Brain microvascular endothelial cell (primary cell): ENCODE results near the gene PYCARD.

Source experiments
- DNase-seq: peaks from one replicate; pipeline ENCODE4 v3.0.0-alpha.2; 2020
- H3K27ac ChIP-seq: fragments of 250-450 bp; sonication (Bioruptor Pico); 2 replicates; pipeline ENCODE4 v1.5.1; 2020; ENCODE audit warnings: mild to moderate bottlenecking, moderate library complexity
- H3K27me3 ChIP-seq: fragments of 250-450 bp; sonication (Bioruptor Pico); replicated peaks from 2 replicates; pipeline ENCODE4 v1.5.1; 2020; ENCODE audit warnings: mild to moderate bottlenecking
- H3K36me3 ChIP-seq: fragments of 250-450 bp; sonication (Bioruptor Pico); replicated peaks from 2 replicates; pipeline ENCODE4 v1.5.1; 2020; ENCODE audit warnings: mild to moderate bottlenecking
- H3K4me3 ChIP-seq: 2 replicates; pipeline ENCODE4 v1.5.1; 2011; ENCODE audit warnings: low read depth, mild to moderate bottlenecking, control low read depth, low read length, moderate library complexity
- in situ Hi-C: cut with HindIII; loops from 2 replicates; pipeline ENCODE4 v1.10.0; 2017; ENCODE audit warnings: low sequenced_read_pairs, low pct_ligation_motif_present
- TF ChIP-seq, protein P1 (sequence below): IDR thresholded peaks from 2 replicates; pipeline ENCODE4 v1.5.1; 2011; ENCODE audit warnings: low read depth, mild to moderate bottlenecking, moderate library complexity, low read length, control low read depth, inconsistent platforms; ENCODE audit errors: missing control alignments

PYCARD gene

GRCh38 chr16:31243734-31244670 is 41.4 kb upstream of the PYCARD start:
- in situ Hi-C loops: no loop called here
- Histone ChIP-seq H3K27ac (no peak overlapping the region), H3K36me3 (no peaks in the 10 kb centered on the region), H3K27me3 (no peaks in the 10 kb centered on the region), H3K4me3 (no peak overlapping the region)
- no peak for DNase-seq
- TF ChIP-seq, protein P1, sequence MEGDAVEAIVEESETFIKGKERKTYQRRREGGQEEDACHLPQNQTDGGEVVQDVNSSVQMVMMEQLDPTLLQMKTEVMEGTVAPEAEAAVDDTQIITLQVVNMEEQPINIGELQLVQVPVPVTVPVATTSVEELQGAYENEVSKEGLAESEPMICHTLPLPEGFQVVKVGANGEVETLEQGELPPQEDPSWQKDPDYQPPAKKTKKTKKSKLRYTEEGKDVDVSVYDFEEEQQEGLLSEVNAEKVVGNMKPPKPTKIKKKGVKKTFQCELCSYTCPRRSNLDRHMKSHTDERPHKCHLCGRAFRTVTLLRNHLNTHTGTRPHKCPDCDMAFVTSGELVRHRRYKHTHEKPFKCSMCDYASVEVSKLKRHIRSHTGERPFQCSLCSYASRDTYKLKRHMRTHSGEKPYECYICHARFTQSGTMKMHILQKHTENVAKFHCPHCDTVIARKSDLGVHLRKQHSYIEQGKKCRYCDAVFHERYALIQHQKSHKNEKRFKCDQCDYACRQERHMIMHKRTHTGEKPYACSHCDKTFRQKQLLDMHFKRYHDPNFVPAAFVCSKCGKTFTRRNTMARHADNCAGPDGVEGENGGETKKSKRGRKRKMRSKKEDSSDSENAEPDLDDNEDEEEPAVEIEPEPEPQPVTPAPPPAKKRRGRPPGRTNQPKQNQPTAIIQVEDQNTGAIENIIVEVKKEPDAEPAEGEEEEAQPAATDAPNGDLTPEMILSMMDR: no peak

- H3K27me3 ChIP-seq: no peaks in the 10 kb centered on the region
- in situ Hi-C loops: no loop called here
- DNase-seq: no peak
- H3K4me3 ChIP-seq: no peak overlapping the region
- no peak overlapping the region for H3K27ac ChIP-seq
- TF ChIP-seq, protein P1: no peak
- H3K36me3 ChIP-seq: no peaks in the 10 kb centered on the region
Measured at GRCh38 chr16:31242206-31242605, 39.6 kb upstream of the PYCARD start.

DNA sequence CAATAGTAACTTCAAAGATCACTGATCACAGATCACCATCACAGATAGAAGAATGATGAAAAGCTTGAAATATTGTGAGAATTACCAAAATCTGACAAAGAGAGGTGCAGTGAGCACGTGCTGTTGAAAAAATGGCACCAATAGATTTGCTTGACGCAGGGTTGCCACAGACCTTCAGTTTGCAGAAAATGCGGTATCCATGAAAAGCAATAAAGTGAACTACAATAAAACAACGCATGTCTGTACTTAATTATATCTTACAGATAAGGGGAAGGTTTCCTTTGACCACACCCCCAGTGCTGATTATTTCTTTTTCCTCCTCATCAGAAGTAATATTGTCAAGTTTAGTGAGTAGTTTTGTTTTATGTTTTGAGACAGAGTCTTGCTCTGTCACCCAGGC is 35.5 kb upstream of the PYCARD start:
- H3K27me3 ChIP-seq: no peaks in the 10 kb centered on the region
- H3K27ac ChIP-seq: no peak overlapping the region
- DNase-seq: no peak
- in situ Hi-C loops: no loop called here
- H3K4me3 ChIP-seq: no peak overlapping the region
- TF ChIP-seq, protein P1: no peak
- H3K36me3 ChIP-seq: no peaks in the 10 kb centered on the region

DNA sequence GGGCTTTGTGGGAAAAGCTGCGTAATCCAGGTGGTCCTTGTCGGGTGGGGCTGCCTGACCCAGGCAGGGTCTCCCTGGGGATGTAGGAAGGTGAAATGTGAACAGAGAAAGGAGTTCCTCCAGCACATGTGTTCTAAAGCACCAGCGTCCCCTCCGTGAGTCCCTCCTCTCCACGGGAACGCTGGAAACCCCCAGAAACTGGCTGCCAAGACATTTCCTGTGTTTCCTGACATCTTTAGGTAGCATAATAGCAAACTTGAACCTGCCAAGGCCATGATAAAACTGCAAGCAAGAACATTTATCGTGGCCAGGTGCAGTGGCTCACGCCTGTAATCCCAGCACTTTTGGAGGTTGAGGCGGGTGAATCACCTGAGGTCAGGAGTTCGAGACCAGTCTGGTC is 26.9 kb upstream of the PYCARD start:
- no peak for DNase-seq
- Histone ChIP-seq H3K36me3 (no peaks in the 10 kb centered on the region), H3K27ac (no peak overlapping the region), H3K27me3 (no peaks in the 10 kb centered on the region), H3K4me3 (no peak overlapping the region)
- in situ Hi-C loops: no loop called here
- TF ChIP-seq, protein P1: no peak

DNA sequence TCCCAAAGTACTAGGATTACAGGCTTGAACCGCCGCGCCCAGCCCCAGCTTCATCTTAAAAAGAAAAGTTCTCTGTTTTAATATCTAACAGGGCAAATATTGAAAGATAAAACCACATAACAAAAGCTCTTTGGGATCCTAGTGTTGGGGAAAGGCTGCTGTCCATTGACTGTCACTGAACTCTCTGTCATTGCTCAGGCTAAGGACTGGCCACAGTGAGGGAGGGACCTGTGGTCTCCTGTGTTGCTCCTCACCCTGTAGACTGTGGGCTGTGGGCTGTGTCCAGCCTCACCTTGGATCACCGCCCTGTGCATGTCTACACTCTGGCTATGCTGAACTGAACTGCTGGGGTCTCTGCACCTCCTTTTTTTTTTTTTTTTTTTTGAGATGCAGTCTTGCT is 25.6 kb upstream of the PYCARD start:
- TF ChIP-seq, protein P1: no peak
- in situ Hi-C loops: no loop called here
- H3K27me3 ChIP-seq: no peaks in the 10 kb centered on the region

More for the DNA sequence above, 25.6 kb upstream of the PYCARD start:
- Histone ChIP-seq H3K4me3 (no peak overlapping the region), H3K27ac (no peak overlapping the region), H3K36me3 (no peaks in the 10 kb centered on the region)
- DNase-seq: no peak
